AG04450 (cell line): Measurements from ENCODE around the gene ODC1. TPM values are rescaled to one million over a fixed set of nuclear protein-coding genes. Genes with fewer than 3 reads are reported as not detected.
A peak's percentile ranks its signal among the peaks of the same experiment; 100 is the strongest.
"Not testable (repeated sequence)": the region's sequence is repeated elsewhere in the genome, so short reads cannot be mapped to it uniquely, and the experiment has no call there.

ENCODE experiments used
- CTCF ChIA-PET: fragments of 300-600, 350-600 bp; formaldehyde crosslinking; extraction: SDS; loops from one replicate; lab custom pipeline; 2022; ENCODE audit warnings: antibody characterized with exemption, inconsistent platforms; lab: Charles Lee
- POLR2A ChIA-PET: fragments of 350-600 bp; formaldehyde crosslinking; extraction: SDS; loops from one replicate; lab custom pipeline; 2021; ENCODE audit warnings: antibody characterized with exemption, inconsistent platforms; lab: Yijun Ruan, JAX
- DNase-seq: peaks from one replicate; pipeline ENCODE4 v3.0.0-alpha.2; 2011; ENCODE audit warnings: low read depth, low spot score
- H3K27ac ChIP-seq: one replicate; pipeline ENCODE4 v1.5.1; 2012; ENCODE audit warnings: low read depth, low read length, control low read depth
- H3K27me3 ChIP-seq: one replicate; pipeline ENCODE4 v1.6.0; 2012; ENCODE audit warnings: low read length; ENCODE audit not compliant: control insufficient read depth, insufficient read depth
- H3K4me3 ChIP-seq: 2 replicates; pipeline ENCODE4 v1.5.1; 2011; ENCODE audit warnings: mild to moderate bottlenecking, low read depth, low read length, control low read depth
- H3K9me3 ChIP-seq: 2 replicates; pipeline ENCODE4 v1.5.1; 2012; ENCODE audit warnings: low read length; ENCODE audit not compliant: control insufficient read depth, insufficient read depth
- polyA plus RNA-seq: library from polyadenylated mRNA; depleted of rRNA; stranded (reverse); fragments of >200 nt; gene quantifications from 2 replicates; pipeline ENCODE4 v1.2.3, GENCODE V29; 2011
- TF ChIP-seq, protein P1 (sequence below): IDR thresholded peaks from 2 replicates; pipeline ENCODE4 v1.5.1; 2011; ENCODE audit warnings: low read depth, low read length, control low read depth, inconsistent platforms

Gene ODC1
- polyA plus RNA-seq, 1 experiment: 168 TPM

DNA sequence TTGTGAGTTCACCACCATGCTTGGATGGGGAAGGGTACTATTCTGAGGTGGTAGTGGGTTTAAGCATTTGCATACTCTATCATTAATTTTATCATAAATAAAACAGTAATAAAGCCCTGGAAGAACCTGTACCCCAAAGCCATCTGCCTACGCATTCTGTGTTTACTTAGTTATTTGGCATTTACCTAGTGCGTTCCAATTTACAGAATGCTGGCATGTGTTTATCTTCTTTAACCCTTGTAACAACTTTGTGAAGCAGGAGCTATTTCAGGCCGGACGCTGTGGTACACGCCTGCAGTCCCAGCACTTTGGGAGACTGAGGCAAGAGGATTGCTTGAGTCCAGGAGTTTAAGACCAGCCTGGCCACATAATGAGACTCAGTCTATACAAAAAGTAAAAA is 17.8 kb upstream of the ODC1 start:
- ChIA-PET POLR2A (no interaction called here), CTCF (no interaction called here)
- TF ChIP-seq, protein P1, sequence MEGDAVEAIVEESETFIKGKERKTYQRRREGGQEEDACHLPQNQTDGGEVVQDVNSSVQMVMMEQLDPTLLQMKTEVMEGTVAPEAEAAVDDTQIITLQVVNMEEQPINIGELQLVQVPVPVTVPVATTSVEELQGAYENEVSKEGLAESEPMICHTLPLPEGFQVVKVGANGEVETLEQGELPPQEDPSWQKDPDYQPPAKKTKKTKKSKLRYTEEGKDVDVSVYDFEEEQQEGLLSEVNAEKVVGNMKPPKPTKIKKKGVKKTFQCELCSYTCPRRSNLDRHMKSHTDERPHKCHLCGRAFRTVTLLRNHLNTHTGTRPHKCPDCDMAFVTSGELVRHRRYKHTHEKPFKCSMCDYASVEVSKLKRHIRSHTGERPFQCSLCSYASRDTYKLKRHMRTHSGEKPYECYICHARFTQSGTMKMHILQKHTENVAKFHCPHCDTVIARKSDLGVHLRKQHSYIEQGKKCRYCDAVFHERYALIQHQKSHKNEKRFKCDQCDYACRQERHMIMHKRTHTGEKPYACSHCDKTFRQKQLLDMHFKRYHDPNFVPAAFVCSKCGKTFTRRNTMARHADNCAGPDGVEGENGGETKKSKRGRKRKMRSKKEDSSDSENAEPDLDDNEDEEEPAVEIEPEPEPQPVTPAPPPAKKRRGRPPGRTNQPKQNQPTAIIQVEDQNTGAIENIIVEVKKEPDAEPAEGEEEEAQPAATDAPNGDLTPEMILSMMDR: no peak
- DNase-seq: no peak
- H3K27ac ChIP-seq: no peak overlapping the region
- peaks cover 21% of the 10 kb centered on the region for H3K27me3 ChIP-seq
- no peak overlapping the region for H3K4me3 ChIP-seq
- no peaks in the 10 kb centered on the region for H3K9me3 ChIP-seq

DNA sequence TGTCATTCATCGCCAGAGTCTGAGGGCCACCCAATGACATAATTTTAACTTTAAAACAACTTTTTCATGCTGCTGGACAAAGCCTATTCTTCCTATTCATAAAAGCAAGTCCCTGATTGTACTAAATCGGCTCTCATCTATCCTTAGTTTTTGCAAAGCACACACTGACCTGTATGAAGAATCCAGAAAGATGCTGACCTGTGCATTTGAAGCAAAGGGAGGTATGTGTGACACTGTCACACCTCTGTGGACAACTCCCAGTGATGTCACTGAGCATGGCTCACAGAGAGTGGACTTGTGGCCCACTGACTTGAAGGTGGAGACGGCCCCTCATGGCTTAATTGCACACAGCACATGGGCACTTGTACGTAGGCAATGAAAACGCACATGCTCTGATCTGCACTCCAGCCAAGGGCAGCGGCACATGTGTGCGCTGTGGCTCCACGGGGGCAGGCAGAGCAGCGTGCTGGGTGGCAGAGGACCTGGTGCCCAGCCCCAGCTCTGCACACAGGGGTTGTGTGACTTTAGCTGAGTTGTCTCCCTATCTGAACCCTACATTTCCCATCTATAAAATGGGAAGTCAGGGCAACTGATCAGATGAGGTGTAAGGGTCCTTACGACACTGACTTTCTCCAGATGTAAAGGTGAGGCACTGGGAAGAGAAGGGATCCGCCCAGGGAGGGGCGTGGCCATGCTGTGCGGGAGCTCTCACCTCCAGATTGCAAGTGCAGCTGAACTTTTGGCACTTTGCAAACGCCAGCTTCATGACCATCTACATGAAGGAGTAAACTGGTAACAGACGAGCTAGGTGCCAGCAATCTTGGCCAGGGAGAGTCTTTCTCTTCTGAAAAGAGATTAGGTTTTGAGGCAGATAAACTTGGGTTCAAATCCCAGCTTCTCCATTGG is 14.3 kb upstream of the ODC1 start:
- no peak for DNase-seq
- Histone ChIP-seq H3K27ac (no peak overlapping the region), H3K27me3 (peaks cover 23% of the 10 kb centered on the region), H3K4me3 (no peak overlapping the region), H3K9me3 (no peaks in the 10 kb centered on the region; the same call in 1 of the 2 replicates)
- TF ChIP-seq, protein P1: no peak
- CTCF ChIA-PET: interaction anchor here (0.7 kb wide), 1 partner anchor 251 kb away, joined by 3 read pairs; no protein-coding TSS in a partner anchor
- POLR2A ChIA-PET: no interaction called here

DNA sequence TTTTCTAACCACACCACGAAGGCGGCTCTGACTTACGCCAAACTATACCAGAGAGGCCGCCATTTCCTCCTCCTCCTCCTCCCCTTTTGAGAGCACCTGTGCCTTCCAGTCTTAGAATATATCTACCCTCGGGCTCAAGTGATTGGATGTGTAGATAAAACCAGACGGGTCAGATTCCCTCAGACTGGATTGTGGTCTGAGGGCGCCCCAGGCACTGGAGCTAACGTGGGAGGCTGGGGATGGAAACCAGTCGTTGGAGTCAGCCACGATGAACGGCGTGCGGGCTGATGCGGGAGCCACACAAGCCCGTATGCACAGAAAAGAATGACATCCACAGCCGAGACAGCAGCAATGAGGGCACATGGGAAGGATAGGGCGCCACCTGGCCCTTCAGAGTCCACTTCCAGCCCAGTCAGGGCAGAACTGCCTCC is 12.3 kb upstream of the ODC1 start:
- no peak overlapping the region for H3K27ac ChIP-seq
- peaks cover 20% of the 10 kb centered on the region for H3K27me3 ChIP-seq
- CTCF ChIA-PET: interaction anchor here (2.0 kb wide), 1 partner anchor 208 kb away, joined by 5 read pairs; no protein-coding TSS in a partner anchor
- H3K4me3 ChIP-seq: no peak overlapping the region
- no peak for DNase-seq
- H3K9me3 ChIP-seq: no peaks in the 10 kb centered on the region; the same call in 1 of the 2 replicates
- TF ChIP-seq, protein P1: no peak
- POLR2A ChIA-PET: no interaction called here

DNA sequence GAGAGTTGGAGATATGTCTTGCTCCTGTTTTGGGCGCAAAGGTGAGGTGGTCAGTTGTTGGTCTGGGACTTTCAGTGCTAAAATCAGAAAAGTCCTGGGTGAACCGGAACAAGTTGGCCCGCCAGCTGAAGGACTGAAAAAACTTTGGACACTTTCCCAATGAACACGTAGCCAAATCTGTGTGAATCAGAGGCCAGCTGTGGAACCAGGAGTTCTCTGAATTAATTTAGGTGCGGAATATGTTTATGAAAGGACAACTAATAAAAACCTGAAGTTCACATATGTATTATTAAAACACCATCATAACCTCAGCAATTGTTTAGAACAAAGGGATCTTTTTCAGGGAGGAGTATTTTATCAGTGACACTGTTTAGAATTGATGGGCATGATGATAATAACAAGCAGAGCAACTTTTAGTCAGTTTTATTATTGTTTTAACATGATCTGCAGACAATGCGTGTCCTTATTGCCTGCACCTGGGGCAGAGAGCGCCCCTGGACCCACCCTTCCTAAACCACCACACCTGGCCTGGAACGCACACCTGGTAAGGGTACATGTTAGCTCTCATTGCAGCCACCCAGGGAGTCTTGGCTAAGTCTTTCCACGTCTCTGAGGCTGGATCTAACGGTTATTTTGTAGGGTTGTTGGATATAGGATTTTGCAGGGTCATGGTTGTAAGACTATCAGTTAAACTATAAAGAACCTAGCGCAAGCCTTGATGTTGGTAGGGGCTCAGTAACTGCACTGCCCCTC is 9.9 kb upstream of the ODC1 start:
- POLR2A ChIA-PET: no interaction called here
- TF ChIP-seq, protein P1: no peak
- CTCF ChIA-PET: interaction anchor here (1.2 kb wide), 1 partner anchor 48 kb away, joined by 3 read pairs; no protein-coding TSS in a partner anchor
- Histone ChIP-seq H3K27me3 (peaks cover 18% of the 10 kb centered on the region), H3K27ac (no peak overlapping the region), H3K4me3 (no peak overlapping the region), H3K9me3 (no peaks in the 10 kb centered on the region; the same call in 1 of the 2 replicates)
- peak; percentile 24 for DNase-seq

DNA sequence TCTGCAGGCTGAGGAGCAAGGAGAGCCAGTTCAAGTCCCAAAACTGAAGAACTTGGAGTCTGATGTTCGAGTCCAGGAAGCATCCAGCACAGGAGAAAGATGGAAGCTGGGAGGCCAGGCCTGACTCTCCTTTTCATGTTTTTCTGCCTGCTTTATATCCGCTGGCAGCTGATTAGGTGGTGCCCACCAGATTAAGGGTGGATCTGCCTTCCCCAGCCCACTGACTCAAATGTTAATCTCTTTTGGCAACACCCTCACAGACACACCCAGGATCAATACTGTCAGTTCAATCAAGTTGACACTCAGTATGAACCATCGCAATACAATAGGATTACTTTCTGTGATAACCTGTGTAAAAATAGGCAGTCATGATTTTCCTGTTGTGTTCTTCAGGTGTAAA is 9.1 kb upstream of the ODC1 start:
- H3K4me3 ChIP-seq, POLR2A ChIA-PET, DNase-seq, H3K27ac ChIP-seq, H3K9me3 ChIP-seq, CTCF ChIA-PET: not testable (repeated sequence)
- peaks cover 12% of the 10 kb centered on the region for H3K27me3 ChIP-seq
